ENCODE measurements around the gene GALNT5.

DNA sequence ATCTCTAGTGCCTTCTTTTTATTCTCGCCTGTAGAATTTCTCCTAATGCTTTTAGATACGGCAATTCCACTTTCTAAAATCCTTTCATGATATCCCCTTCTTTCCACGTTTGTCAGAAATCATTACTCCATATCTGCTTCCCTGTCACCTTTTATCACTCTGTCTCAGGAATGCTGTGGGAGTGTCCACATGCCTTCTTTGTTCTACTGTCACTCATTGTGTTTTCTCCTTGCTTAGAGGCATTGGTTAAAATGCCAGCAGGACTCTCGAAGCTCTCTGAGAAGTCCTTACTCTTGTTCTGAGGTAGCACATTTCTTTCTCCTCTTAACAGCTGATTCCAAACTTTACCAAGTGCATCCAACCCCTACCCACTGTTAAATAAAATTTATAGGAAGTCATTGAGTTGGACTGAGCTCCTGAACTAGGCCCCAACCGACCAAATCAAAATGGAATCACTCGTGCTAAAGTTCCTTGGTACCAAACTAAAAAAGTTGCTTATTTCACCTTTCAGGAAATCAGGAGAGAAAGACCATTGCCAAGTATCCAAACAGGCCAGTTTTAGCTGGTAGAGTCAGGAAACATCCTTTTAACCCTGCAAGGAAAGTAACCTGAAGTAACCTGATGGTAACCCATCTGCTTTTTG lies 10.6 kb upstream of the GALNT5 start:
- TF ChIP-seq SPI1 (IDR thresholded peaks at IDR 0.05; ENCODE audit: low read depth, low read length) = no peak
- no peak for TF ChIP-seq PAX5 (IDR thresholded peaks at IDR 0.05; ENCODE audit: insufficient read depth, low read length, severe bottlenecking)
